WERI-Rb-1 (cell line): ENCODE measurements around the gene UBE4A.
"Not testable (repeated sequence)": the region's sequence is repeated elsewhere in the genome, so short reads cannot be mapped to it uniquely, and the experiment has no call there.

ENCODE experiments used
- DNase-seq: peaks from one replicate; pipeline ENCODE4 v3.0.0-alpha.2; 2020
- H3K27ac ChIP-seq: fragments of 250-450 bp; sonication (Bioruptor Pico); 2 replicates; pipeline ENCODE4 v1.5.1; 2020; ENCODE audit warnings: mild to moderate bottlenecking, moderate library complexity
- H3K27me3 ChIP-seq: fragments of 250-450 bp; sonication (Bioruptor Pico); 2 replicates; pipeline ENCODE4 v1.5.1; 2021; ENCODE audit warnings: mild to moderate bottlenecking, low read depth, moderate library complexity; ENCODE audit not compliant: insufficient read depth, severe bottlenecking
- H3K36me3 ChIP-seq: fragments of 250-450 bp; sonication (Bioruptor Pico); 2 replicates; pipeline ENCODE4 v1.5.1; 2020; ENCODE audit warnings: mild to moderate bottlenecking, moderate library complexity
- H3K4me3 ChIP-seq: 2 replicates; pipeline ENCODE4 v1.5.1; 2011; ENCODE audit warnings: low read depth, mild to moderate bottlenecking, control low read depth, low read length
- H3K9me3 ChIP-seq: fragments of 250-450 bp; sonication (Bioruptor Pico); 2 replicates; pipeline ENCODE4 v1.5.1; 2021; ENCODE audit warnings: mild to moderate bottlenecking, moderate library complexity; ENCODE audit not compliant: severe bottlenecking
- CTCF ChIP-seq: IDR thresholded peaks from 2 replicates; pipeline ENCODE4 v1.5.1; 2011; ENCODE audit warnings: low read depth, mild to moderate bottlenecking, control low read depth, inconsistent platforms, low read length

Gene UBE4A

DNA sequence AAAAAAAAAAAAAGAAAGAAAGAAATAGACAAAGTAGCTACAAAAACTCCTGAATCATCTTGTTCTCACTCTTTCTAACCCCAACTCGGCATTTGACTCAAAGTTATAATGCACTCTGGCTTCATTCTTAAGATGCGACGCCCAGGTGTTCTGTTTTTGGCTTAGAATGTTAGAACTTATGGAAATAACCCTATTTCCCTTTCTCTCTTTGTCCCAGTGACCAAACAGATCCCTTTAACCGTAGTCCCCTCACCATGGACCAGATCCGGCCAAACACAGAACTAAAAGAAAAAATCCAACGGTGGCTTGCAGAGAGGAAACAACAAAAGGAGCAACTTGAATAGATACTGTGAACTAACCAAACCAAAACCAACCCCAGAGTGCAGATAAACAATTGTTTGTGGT lies 36.7 kb downstream of the UBE4A start:
- DNase-seq: no peak
- peaks cover 43% of the 10 kb centered on the region for H3K36me3 ChIP-seq
- no peak overlapping the region for H3K27ac ChIP-seq
- H3K9me3 ChIP-seq: no peaks in the 10 kb centered on the region
- no peaks in the 10 kb centered on the region for H3K27me3 ChIP-seq
- TF ChIP-seq CTCF: no peak
- no peak overlapping the region for H3K4me3 ChIP-seq

DNA sequence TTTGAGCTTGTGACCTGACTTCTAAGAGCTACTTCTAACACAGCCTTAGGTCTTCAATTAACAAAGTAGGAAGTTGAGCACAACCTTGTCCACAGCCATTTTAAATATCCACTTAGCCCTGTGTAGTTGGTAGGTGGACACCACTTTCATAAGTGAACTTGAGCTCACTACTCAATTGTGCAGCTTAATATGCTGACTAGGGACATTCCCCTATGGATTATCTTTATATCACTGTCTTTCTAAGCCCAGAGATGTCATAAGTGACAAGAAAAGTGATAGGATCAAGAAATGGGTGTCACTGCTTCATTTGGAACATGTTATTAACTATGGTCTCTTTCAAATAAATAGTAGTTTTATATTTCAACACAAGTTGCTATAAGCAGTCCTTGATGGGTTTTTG lies 38.0 kb downstream of the UBE4A start:
- Histone ChIP-seq H3K36me3 (peaks cover 40% of the 10 kb centered on the region), H3K27ac (no peak overlapping the region), H3K9me3 (no peaks in the 10 kb centered on the region), H3K27me3 (no peaks in the 10 kb centered on the region), H3K4me3 (no peak overlapping the region)
- no peak for DNase-seq
- no peak for TF ChIP-seq CTCF

GRCh38 chr11:118398791-118399559 lies 39.6 kb downstream of the UBE4A start:
- Histone ChIP-seq H3K36me3 (peaks cover 28% of the 10 kb centered on the region), H3K4me3 (no peak overlapping the region), H3K27ac (no peak overlapping the region), H3K9me3 (no peaks in the 10 kb centered on the region), H3K27me3 (no peaks in the 10 kb centered on the region)
- DNase-seq: no peak
- no peak for TF ChIP-seq CTCF

DNA sequence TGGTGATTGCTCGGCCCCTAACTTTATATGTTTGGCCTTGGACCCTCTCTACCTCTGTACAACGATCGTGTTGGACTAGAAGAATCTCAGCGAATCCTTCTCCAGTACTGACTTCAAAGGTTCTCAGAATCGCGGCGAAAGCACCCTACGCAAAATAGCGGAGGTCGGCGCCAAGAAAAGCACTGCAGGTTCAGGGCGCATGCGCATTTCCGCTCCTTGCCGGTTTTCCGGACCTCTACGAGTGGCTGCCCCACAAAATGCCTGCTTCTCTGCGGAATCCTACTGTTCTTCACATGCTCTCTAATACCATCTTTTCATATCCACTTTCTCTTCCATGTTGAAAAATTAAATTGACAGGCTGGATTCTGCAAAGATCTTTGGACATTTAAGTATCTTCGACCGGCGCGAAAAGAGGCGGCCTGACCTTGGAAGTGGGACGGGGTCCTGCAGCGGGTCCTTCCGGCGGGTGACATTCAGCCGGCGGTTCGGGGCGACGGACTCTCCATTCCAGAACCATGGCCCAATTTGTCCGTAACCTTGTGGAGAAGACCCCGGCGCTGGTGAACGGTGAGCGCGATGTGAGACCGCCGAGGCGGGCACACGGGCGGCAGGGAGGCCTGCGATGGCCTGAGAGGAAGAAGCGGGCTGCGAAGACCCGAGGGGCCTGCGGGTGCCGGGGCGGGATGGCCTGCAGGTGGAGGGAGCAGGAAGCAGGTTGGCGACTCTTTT lies 41.9 kb downstream of the UBE4A start, which contains the start of gene ATP5MG:
Gene ATP5MG (plus strand): TSS at position 456 of the 729 bp plus-strand sequence. CDS start 60 bp downstream, at position 516.
- Histone ChIP-seq H3K27ac (peak within 1 kb of the TSS; percentile 98), H3K36me3 (peaks cover 33% of the 10 kb centered on the region), H3K9me3 (no peaks in the 10 kb centered on the region), H3K27me3 (no peaks in the 10 kb centered on the region), H3K4me3 (peak within 1 kb of the TSS; percentile 92)
- TF ChIP-seq CTCF: 0 out of 2 replicates have a peak, but pooled peaks have one; percentile 3
- DNase-seq: peak; percentile 90

DNA sequence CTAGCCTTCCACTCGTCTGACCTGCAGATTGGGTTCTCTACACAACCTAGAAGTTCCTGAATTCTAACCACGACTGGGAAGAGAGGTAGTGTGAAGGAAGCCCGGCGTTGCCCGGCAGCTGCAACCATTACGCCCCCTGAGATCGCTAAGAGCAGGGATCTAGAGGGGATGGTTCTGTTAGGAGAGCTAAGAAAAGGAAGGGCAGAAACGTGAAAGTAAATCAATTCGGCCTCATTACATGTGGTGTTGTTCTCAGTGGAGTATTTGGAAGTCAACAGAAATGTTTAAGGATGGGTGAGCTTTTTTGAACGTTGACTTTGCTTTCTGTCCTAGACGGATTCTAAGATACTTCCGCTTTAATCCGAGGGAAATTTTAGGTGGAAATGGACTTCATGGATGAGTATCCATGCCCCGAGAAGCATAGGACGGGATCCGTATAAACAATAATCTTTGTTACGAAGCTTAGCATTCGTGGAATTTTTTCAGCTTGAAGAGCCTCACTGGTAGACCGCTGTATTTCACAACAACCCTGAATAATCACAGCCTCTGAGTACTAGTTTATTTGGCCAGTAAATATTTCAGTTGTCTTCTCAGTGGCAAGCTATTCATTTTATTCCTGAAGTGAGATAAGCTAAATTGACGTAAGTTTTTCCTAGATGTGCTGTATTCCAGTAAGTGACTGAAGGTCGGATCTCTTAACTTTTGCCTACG lies 42.6 kb downstream of the UBE4A start:
- no peak for DNase-seq
- Histone ChIP-seq H3K9me3 (no peaks in the 10 kb centered on the region), H3K27me3 (no peaks in the 10 kb centered on the region), H3K27ac (peak overlapping the region; percentile 98), H3K4me3 (peak overlapping the region; percentile 92), H3K36me3 (peaks cover 34% of the 10 kb centered on the region)
- no peak for TF ChIP-seq CTCF

GRCh38 chr11:118402594-118402993 lies 43.2 kb downstream of the UBE4A start:
- Histone ChIP-seq H3K36me3 (peaks cover 36% of the 10 kb centered on the region), H3K4me3 (peak overlapping the region; percentile 92)
- not testable (repeated sequence) for DNase-seq, H3K27me3 ChIP-seq, H3K9me3 ChIP-seq, H3K27ac ChIP-seq
